DMS53 (cell line): ENCODE data around the gene TMEM108.

Experiments
- DNase-seq: peaks from one replicate; lab custom pipeline; 2025; lab: John Stamatoyannopoulos, UW

TMEM108 gene

GRCh38 chr3:133386876-133387275, 348.7 kb downstream of the TMEM108 start:
- DNase-seq, result no peak

GRCh38 chr3:133387341-133387740, 349.1 kb downstream of the TMEM108 start:
- DNase-seq, result no peak

- no peak for DNase-seq
Observed at GRCh38 chr3:133388696-133389395, 350.7 kb downstream of the TMEM108 start.

GRCh38 chr3:133390715-133391114, 352.5 kb downstream of the TMEM108 start:
- no peak for DNase-seq

DNA sequence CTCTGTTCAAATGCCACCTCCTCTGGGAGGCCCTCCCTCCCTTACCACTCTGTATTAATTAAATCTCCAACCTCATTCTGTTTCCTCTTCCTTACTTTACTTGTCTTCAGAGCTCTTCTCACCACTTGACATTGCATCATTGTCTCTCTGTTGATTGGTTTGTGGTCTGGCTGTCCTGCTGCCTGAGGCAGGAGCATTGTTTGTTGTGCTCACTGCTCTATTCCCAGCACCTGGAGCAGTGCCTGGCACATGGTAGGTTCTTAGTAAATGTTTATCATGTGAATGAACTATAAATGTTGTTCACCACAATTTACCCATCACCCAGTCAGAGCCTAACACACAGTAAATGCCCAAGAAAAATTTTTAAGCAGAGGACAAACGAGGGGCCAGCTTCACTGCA, 355.0 kb downstream of the TMEM108 start:
- no peak for DNase-seq

DNA sequence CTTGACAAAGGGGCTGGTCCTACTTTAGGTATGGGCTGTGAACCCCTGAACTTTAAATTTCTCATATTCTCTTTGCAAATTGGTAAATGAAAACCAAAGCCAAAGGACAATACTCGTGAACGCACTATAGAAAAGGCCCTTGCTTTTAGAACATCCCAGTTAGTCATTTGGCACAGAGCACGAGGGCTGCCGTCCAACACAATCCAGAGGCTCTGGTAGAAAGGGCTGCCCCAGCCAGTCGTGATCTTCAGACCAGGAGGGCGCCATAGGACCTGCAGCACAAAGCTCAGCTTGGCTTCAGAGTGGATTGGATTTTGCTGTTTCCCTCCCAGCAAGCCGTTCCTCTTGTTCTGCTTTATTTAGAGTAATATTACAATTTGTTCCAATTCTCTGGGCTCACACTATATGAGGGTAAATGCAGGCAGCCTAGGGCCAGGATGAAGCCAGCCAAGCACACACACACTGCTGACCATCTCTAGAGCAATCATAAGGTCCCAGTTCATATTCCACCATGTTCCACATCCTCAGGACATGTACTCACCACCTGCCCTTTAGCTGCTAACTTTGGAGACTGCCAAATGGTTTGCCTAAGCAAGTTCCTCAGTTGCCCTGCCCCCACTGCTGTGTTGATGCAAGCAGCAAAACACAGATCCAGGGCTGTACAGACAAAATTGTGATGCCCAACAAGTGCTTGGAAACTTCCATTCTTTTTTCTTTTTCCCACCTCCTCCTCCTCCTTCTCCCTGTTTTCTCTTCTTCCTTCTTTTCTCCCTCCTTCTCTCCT, 355.7 kb downstream of the TMEM108 start:
- DNase-seq, result no peak

- DNase-seq, result no peak
Observed at GRCh38 chr3:133394561-133395311, 356.5 kb downstream of the TMEM108 start.

DNA sequence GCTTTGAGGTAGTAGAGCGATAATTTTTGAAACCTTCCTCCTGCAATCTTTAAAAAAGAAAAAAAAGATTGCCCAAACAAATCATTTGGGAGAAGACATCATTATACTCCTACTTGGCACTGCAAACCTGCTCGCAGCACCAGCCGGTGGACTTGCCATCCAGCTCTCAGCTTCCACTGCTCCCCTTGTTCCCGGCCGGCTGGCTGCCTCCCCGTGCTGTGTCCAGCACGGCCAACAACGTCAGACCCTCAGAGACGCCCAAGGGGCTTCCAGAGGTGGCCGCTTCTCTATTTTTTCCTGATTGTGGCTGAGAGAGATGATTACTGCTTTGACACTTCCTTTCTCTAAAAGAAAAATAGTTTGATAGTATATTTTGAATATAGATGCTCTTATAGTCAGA, 358.7 kb downstream of the TMEM108 start:
- no peak for DNase-seq

DNA sequence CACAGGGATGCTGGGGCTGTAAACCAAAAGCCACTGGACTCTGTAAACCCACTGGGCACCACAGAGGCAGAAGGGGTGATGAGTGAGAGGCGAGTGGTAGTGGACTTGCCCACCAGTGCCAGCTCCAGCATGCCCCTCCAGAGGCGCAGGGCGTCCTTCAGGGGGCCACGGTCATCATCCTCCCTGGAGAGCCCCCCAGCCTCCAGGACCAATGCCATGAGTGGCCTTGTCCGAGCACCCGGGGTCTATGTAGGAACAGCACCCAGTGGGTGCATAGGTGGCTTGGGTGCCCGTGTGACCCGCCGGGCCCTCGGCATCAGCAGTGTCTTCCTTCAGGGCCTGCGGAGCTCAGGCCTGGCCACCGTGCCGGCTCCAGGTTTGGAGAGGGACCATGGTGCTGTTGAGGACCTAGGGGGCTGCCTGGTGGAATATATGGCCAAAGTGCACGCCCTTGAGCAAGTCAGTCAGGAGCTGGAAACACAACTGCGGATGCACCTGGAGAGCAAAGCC, 361.9 kb downstream of the TMEM108 start, which contains the start of gene BFSP2:
TSS of gene BFSP2 (plus strand) at position 51 of the 510 bp plus-strand sequence. CDS start at position 79, 28 bp downstream.
- DNase-seq, result no peak

GRCh38 chr3:133401374-133402135, 363.4 kb downstream of the TMEM108 start:
- DNase-seq, result no peak

DNA sequence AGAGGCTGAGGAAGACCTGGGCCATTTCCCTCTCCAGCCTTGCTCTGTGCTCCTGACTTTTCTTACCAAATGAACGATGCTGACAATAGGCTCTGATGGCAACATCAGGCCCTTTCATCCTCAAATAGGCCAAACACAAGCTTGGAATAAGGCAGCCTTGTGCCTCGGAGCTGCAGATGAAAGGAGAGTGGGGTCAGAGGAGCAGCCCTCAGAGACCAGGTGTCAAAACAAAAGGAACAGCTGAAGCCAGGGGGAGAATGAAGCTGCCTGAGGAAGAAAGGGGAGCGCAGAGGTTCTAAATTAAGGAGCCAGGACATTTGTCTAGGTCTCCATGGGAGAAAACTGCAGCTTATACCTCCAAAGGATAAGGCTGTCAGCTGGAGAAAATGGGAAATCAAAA, 366.7 kb downstream of the TMEM108 start:
- no peak for DNase-seq

DNA sequence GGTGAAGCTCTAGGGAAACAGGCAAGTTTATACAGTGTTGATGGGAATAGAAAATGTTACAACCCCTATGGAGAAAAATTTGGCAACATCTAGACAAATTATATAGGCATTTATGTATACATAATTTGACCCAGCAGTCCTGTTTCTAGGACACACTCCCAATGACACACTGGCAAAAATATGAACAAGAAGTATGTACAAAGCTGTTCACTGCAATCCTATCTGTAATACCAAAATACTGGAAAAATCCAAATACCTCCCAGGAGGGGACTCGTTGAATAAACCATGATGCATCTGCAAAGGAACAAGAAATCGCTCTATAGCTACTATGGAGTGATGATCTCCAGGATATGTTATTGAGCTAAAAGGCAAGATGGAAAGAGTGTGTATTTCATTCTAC, 370.2 kb downstream of the TMEM108 start:
- no peak for DNase-seq

DNA sequence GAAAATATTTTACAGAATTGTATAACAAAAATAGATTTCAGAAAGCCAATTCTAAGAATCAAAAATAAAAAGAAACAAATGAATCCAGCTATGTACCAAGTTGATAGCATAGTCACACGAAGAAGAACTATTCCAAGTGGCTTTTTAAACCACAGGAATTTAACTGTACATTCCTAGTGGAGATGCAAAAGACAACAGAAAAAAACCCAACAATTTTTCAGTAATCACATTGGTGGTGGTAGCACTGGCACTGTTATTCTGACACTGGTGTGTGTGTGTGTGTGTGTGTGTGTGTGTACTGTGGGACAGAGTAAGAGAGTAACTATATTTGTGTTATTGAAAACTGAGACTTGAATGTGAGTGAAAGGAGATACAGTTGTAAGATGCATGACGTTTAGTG, 370.8 kb downstream of the TMEM108 start:
- DNase-seq, result no peak

GRCh38 chr3:133410191-133410892, 372.2 kb downstream of the TMEM108 start:
- no peak for DNase-seq

DNA sequence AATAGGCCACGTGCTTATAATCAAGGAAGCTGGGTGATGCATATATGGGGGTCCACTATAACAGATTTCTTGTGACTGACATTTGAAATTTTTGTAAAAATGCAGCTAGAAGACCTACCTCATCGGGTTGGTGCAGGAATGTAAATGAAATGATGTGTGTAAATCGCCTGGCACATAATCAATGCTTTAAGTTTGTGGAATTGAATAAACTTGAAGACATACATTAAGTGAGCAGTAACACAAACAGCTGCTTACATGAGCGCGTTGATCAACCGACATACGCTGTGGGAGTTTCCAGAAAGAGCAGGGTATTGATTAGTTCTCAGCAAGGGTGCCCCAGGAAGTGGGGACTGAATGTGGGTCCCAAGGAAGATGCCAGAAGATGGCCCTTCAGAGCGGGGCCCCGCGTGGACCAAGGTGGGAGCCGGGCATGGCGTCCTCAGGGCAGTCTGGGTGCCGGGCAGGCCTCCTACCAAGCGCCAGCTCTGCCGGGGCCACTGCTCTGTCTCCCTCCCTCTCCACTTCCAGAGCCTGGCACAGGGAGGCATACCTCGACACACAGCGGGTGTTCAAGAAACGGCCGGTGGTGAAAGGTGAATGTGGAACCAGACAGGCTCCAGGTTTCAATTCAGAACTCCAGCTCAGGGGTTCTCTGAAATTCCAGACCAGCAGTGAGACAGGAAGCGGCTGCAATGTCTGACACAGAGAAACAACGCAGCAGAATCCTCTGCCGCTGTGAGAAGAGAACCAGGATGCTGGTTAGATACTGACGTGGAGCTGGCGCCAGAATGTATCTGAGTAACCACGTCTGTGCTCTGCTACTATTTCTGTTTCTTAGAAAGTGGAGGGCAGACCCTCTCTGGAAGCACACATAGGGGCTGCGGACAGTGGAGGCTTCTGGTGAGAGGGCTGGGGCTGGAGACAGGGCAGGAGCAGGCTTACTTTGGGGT, 374.3 kb downstream of the TMEM108 start:
- DNase-seq, result peak; percentile 10

- DNase-seq, result peak; percentile 57
Observed at GRCh38 chr3:133413161-133414020, 375.2 kb downstream of the TMEM108 start.

- no peak for DNase-seq
Observed at GRCh38 chr3:133414021-133414392, 375.8 kb downstream of the TMEM108 start.

- DNase-seq, result no peak
Observed at GRCh38 chr3:133418361-133418760, 380.2 kb downstream of the TMEM108 start.
